ENCODE data around the gene ATE1.
"Not testable (repeated sequence)": the region's sequence is repeated elsewhere in the genome, so short reads cannot be mapped to it uniquely, and the experiment has no call there.

Gene ATE1

DNA sequence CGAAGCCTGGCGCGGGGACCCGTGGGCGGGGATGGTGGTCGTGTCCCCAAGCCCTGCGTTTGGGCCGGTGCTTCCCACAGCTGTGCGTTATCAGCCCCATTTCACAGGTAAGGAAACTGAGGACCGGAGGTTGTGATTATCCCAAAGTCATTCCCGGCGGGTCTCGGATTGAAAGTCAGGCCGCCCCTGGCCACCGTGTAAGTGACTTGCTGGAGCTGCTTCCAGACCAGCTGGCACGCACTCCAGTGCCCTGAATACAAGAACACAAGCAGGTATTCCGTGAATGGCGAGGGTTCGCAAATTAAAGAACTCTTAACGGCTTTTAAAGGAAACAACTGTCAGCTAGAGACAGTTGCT lies 675 bp upstream of the ATE1 start:
- peak; percentile 26 for DNase-seq (ENCODE audit: low read depth)
- no peak for TF ChIP-seq CTCF (conservative IDR thresholded peaks at IDR 0.05; ENCODE audit: low read depth, low read length)
- H3K4me3 ChIP-seq (ENCODE audit: low read depth, low read length), result peak overlapping the region; percentile 90

- DNase-seq (ENCODE audit: low read depth), result no peak
- H3K4me3 ChIP-seq (ENCODE audit: low read depth, low read length), result peak overlapping the region; percentile 90
- no peak for TF ChIP-seq CTCF (conservative IDR thresholded peaks at IDR 0.05; ENCODE audit: low read depth, low read length)
Observed at GRCh38 chr10:121927318-121927840, 452 bp downstream of the ATE1 start.

- H3K4me3 ChIP-seq (ENCODE audit: low read depth, low read length), result peak overlapping the region; percentile 90
- TF ChIP-seq CTCF (conservative IDR thresholded peaks at IDR 0.05; ENCODE audit: low read depth, low read length), result no peak
- DNase-seq (ENCODE audit: low read depth), result peak; percentile 40
Observed at GRCh38 chr10:121926671-121927317, 1.0 kb downstream of the ATE1 start.

- no peak for TF ChIP-seq CTCF (conservative IDR thresholded peaks at IDR 0.05; ENCODE audit: low read depth, low read length)
- H3K4me3 ChIP-seq (ENCODE audit: low read depth, low read length), result no peak overlapping the region
- no peak for DNase-seq (ENCODE audit: low read depth)
Observed at GRCh38 chr10:121926157-121926556, 1.7 kb downstream of the ATE1 start.

DNA sequence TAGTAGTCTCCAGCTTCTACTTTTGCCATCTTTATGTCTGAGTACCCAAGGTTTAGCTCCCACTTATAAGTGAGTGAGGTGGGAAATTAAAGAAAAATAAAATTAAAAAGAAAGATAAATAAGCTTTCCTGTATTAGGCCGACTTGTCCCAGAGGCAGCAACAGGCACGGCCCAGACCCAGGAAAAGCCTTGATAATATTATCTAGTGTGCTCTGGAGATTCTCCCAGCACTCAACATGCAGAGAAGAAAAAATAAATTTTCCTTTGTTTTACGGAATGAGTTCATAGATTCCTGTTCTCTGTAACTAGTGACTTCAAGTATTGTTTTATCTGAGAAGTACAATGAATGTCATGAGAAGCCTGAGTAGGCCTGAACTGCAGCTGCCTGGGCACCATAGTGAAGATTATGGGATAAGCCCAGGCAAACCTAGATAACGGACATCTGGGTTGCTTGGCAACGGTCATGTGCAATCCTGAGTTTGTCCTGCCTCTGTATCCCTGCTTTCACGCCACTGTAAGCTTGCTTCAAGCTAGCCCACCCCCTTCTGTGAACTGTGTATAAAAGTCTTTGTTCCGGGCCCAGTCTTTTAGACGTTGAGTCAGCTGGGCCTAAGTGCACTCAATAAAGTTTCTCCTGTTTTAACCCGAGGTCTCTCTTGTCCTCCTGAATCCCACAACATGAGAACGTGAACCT lies 6.4 kb downstream of the ATE1 start:
- no peak for TF ChIP-seq CTCF (conservative IDR thresholded peaks at IDR 0.05; ENCODE audit: low read depth, low read length)
- peak; percentile 21 for DNase-seq (ENCODE audit: low read depth)
- H3K4me3 ChIP-seq (ENCODE audit: low read depth, low read length), result no peak overlapping the region

DNA sequence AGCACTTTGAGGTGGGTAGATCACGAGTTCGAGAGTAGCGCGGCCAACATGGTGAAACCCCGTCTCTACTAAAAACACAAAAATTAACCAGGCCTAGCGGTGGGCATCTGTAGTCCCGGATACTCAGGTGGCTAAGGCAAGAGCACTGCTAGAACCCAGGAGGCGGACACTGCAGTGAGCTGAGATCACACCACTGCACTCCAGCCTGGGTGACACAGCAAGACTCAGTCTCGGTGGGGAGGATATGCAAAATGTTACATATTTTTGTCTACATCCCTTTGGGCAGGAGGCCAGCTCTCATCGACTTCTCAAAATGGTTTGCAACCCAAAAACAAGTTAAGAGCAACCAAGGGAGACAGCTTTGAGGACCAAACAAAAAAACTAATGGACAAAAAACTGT lies 8.2 kb downstream of the ATE1 start:
- no peak for DNase-seq (ENCODE audit: low read depth)
- no peak overlapping the region for H3K4me3 ChIP-seq (ENCODE audit: low read depth, low read length)
- no peak for TF ChIP-seq CTCF (conservative IDR thresholded peaks at IDR 0.05; ENCODE audit: low read depth, low read length)

GRCh38 chr10:121918800-121919199 lies 9.0 kb downstream of the ATE1 start:
- not testable (repeated sequence) for H3K4me3 ChIP-seq (ENCODE audit: low read depth, low read length)

More at GRCh38 chr10:121918800-121919199, 9.0 kb downstream of the ATE1 start:
- DNase-seq (ENCODE audit: low read depth), result not testable (repeated sequence)
